Measurements from ENCODE around the gene PIP4K2C. TPM values are rescaled to one million over a fixed set of nuclear protein-coding genes. Genes with fewer than 3 reads are reported as not detected.
"Not testable (repeated sequence)": the region's sequence is repeated elsewhere in the genome, so short reads cannot be mapped to it uniquely, and the experiment has no call there.

The PIP4K2C gene
- total RNA-seq, 1 donor = 33.2 TPM

GRCh38 chr12:57614178-57614947, 23.4 kb downstream of the PIP4K2C start:
- H3K4me3 ChIP-seq (ENCODE audit: low read depth, low read length) = no peak overlapping the region
- DNase-seq (ENCODE audit: low read depth) = no peak
- TF ChIP-seq, protein P1, sequence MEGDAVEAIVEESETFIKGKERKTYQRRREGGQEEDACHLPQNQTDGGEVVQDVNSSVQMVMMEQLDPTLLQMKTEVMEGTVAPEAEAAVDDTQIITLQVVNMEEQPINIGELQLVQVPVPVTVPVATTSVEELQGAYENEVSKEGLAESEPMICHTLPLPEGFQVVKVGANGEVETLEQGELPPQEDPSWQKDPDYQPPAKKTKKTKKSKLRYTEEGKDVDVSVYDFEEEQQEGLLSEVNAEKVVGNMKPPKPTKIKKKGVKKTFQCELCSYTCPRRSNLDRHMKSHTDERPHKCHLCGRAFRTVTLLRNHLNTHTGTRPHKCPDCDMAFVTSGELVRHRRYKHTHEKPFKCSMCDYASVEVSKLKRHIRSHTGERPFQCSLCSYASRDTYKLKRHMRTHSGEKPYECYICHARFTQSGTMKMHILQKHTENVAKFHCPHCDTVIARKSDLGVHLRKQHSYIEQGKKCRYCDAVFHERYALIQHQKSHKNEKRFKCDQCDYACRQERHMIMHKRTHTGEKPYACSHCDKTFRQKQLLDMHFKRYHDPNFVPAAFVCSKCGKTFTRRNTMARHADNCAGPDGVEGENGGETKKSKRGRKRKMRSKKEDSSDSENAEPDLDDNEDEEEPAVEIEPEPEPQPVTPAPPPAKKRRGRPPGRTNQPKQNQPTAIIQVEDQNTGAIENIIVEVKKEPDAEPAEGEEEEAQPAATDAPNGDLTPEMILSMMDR (IDR thresholded peaks at IDR 0.05; ENCODE audit: insufficient read depth, low read depth, low read length) = no peak

GRCh38 chr12:57614948-57615500, 24.0 kb downstream of the PIP4K2C start:
- no peak for DNase-seq (ENCODE audit: low read depth)
- TF ChIP-seq, protein P1 (IDR thresholded peaks at IDR 0.05; ENCODE audit: insufficient read depth, low read depth, low read length) = no peak
- H3K4me3 ChIP-seq (ENCODE audit: low read depth, low read length) = no peak overlapping the region

GRCh38 chr12:57615637-57616036, 24.6 kb downstream of the PIP4K2C start:
- TF ChIP-seq, protein P1 (IDR thresholded peaks at IDR 0.05; ENCODE audit: insufficient read depth, low read depth, low read length) = no peak

DNA sequence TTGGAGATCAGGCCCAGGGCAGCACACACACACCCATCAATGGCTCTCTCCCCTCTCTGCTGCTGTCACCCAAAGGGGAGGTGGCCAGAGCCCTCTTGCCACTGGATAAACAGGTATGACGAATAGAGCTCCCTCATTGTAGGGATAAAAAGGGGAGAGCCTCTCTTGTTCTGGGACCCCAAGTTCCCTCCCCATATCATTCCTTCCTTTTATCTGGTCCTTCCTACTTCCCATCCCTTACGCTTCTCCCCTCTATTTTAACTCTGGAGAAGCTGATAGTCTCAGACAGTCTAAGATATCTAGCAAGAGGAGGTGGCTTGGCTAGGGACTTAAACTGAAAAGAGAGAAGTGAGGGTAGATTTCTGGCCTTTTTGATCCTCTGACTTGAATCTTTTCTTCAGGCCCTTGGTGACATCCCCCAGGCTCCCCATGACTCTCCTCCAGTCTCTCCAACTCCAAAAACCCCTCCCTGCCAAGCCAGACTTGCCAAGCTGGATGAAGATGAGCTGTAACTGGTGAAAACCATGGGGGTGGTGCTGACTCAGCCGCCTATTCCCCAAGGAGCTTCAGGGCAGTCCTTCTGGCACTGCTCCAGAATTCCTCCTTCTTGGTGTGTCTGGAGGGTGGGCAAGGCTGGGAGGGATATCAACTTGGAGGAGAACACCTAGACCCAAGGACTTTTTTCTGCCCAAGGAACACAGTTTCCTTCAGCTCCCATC, 25.6 kb downstream of the PIP4K2C start:
- no peak overlapping the region for H3K4me3 ChIP-seq (ENCODE audit: low read depth, low read length)
- no peak for DNase-seq (ENCODE audit: low read depth)
- TF ChIP-seq, protein P1 (IDR thresholded peaks at IDR 0.05; ENCODE audit: insufficient read depth, low read depth, low read length) = no peak

More at GRCh38 chr12:57615637-57616036, 24.6 kb downstream of the PIP4K2C start:
- DNase-seq (ENCODE audit: low read depth) = no peak
- no peak overlapping the region for H3K4me3 ChIP-seq (ENCODE audit: low read depth, low read length)

- TF ChIP-seq, protein P1 (IDR thresholded peaks at IDR 0.05; ENCODE audit: insufficient read depth, low read depth, low read length) = no peak
- no peak for DNase-seq (ENCODE audit: low read depth)
- no peak overlapping the region for H3K4me3 ChIP-seq (ENCODE audit: low read depth, low read length)
These were observed 26.9 kb downstream of the PIP4K2C start for GRCh38 chr12:57617942-57618341.

DNA sequence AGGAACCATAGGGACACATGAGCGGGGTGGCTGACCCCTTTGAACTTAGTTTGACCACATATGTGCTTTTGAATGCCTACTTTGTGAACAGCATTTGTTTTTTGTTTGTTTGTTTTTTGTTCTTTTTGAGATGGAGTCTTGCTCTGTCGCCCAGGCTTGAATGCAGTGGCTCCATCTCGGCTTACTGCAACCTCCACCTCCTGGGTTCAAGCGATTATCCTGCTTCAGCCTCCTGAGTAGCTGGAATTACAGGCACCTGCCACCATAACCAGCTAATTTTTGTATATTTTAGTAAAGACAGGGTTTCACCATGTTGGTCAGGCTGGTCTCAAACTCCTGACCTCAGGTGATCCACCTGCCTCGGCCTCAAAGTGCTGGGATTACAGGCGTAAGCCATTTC, 27.4 kb downstream of the PIP4K2C start:
- H3K4me3 ChIP-seq (ENCODE audit: low read depth, low read length); DNase-seq (ENCODE audit: low read depth): not testable (repeated sequence)

DNA sequence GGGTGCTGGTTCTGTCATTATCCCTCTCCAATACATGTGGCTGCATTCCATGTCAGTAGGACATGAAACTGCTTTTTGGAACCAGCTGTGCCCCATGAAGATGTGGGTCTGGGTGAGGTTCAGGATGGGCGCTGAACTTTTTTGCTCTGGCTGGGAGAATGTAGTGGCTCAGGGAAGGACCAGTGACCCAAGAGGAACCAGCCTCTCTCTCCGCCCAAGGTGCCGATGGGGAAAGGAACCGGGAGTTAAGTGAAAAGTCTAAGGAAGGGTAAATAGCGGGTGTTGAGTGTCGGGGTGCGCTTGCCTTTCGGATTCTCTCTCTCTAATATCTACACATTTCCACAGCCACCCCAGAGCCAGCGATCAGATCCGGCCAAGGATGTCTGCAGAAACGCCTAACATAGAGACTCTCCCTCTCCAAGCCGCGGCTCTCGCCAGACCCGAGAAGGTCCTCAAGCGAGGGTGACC, 28.0 kb downstream of the PIP4K2C start:
- H3K4me3 ChIP-seq (ENCODE audit: low read depth, low read length) = no peak overlapping the region
- TF ChIP-seq, protein P1 (IDR thresholded peaks at IDR 0.05; ENCODE audit: insufficient read depth, low read depth, low read length) = no peak
- DNase-seq (ENCODE audit: low read depth) = no peak
